ENCODE data around the gene RSU1.

Gene RSU1

GRCh38 chr10:16727666-16728065, 89.6 kb downstream of the RSU1 start:
- Mint-ChIP-seq H3K27me3 (no peaks in the 10 kb centered on the region), H3K9me3 (peaks cover 4% of the 10 kb centered on the region), H3K4me1 (peaks cover 12% of the 10 kb centered on the region), H3K4me3 (no peak overlapping the region), H3K36me3 (peaks cover 43% of the 10 kb centered on the region), H3K27ac (no peak overlapping the region)
- no peak for DNase-seq (ENCODE audit: low spot score in 2 of 2)
- ATAC-seq (ENCODE audit: low read depth): no peak

GRCh38 chr10:16724509-16724908, 92.7 kb downstream of the RSU1 start:
- H3K9me3 Mint-ChIP-seq: peaks cover 6% of the 10 kb centered on the region
- H3K27me3 Mint-ChIP-seq: no peaks in the 10 kb centered on the region
- ATAC-seq (ENCODE audit: low read depth): no peak
- peaks cover 7% of the 10 kb centered on the region for H3K4me1 Mint-ChIP-seq
- DNase-seq (ENCODE audit: low spot score in 2 of 2): no peak
- no peak overlapping the region for H3K27ac Mint-ChIP-seq
- H3K36me3 Mint-ChIP-seq: peaks cover 47% of the 10 kb centered on the region
- H3K4me3 Mint-ChIP-seq: no peak overlapping the region

- H3K36me3 Mint-ChIP-seq: peaks cover 37% of the 10 kb centered on the region
- no peak overlapping the region for H3K27ac Mint-ChIP-seq
- DNase-seq (ENCODE audit: low spot score in 2 of 2): no peak
- H3K4me1 Mint-ChIP-seq: no peaks in the 10 kb centered on the region
- peaks cover 2% of the 10 kb centered on the region for H3K9me3 Mint-ChIP-seq
- no peak overlapping the region for H3K4me3 Mint-ChIP-seq
- no peaks in the 10 kb centered on the region for H3K27me3 Mint-ChIP-seq
- no peak for ATAC-seq (ENCODE audit: low read depth)
Observed at GRCh38 chr10:16720812-16721211, 96.4 kb downstream of the RSU1 start.

DNA sequence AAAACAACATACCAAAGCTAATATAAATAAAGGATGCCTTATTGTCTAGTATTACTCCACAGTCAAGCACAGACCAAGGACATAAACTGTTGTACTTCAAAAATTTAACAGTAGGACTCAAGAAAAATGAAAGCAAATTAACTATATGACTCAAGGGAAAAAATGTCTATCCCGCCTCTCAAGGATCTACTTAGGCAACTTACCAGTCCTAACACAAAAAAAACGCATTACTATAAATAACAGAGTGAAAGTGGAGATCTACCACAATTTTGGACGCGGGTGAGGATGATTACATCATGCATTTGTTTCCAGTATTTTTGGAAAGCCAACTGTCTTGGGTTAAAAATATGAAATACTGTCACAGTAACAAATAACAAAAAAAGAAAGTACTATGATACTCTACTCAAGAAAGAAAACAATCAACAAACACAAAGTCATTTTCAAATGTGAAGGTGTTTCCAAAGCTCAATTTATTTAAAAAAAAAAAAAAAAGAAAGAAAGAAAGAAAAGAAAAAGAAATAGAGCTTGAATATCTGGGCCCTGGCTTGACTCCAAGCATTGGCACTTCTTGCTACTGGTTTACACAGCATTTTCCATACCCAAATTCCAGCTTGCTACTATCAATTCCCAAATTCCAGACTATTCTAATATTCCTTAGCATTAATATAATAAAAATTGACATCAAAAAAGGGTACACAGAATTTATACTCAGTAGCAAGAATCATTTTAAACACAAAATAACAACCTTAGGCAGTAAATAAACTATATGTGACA, 99.4 kb downstream of the RSU1 start:
- peaks cover 44% of the 10 kb centered on the region for H3K36me3 Mint-ChIP-seq
- no peak overlapping the region for H3K27ac Mint-ChIP-seq
- DNase-seq (ENCODE audit: low spot score in 2 of 2): no peak
- no peaks in the 10 kb centered on the region for H3K27me3 Mint-ChIP-seq
- no peaks in the 10 kb centered on the region for H3K4me1 Mint-ChIP-seq
- H3K4me3 Mint-ChIP-seq: no peak overlapping the region
- ATAC-seq (ENCODE audit: low read depth): no peak
- peaks cover 13% of the 10 kb centered on the region for H3K9me3 Mint-ChIP-seq

- H3K27ac Mint-ChIP-seq: no peak overlapping the region
- DNase-seq (ENCODE audit: low spot score in 2 of 2) (no peak), ATAC-seq (ENCODE audit: low read depth) (no peak)
- H3K4me1 Mint-ChIP-seq: no peaks in the 10 kb centered on the region
- peaks cover 41% of the 10 kb centered on the region for H3K36me3 Mint-ChIP-seq
- H3K27me3 Mint-ChIP-seq: no peaks in the 10 kb centered on the region
- H3K9me3 Mint-ChIP-seq: peaks cover 22% of the 10 kb centered on the region
- H3K4me3 Mint-ChIP-seq: no peak overlapping the region
Observed at GRCh38 chr10:16716051-16716450, 101.2 kb downstream of the RSU1 start.

DNA sequence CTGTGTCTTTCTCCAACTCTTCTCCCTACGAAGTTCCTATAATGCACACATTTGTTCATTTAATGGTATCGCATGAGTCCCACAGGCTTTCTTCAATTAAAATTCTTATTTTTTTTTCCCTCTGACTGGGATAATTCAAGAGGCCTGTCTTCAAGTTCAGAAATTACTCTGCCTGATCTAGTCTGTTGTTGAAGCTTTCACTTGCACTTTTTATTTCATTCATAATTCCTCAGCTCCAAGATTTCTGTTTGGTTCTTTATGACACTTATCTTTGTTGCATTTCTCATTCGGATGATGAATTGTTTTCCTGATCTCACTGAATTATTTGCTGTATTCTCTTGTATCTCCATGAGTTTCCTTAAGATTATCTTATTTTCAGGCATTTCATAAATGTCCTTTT, 103.9 kb downstream of the RSU1 start:
- no peaks in the 10 kb centered on the region for H3K4me1 Mint-ChIP-seq
- no peak for DNase-seq (ENCODE audit: low spot score in 2 of 2)
- no peak overlapping the region for H3K4me3 Mint-ChIP-seq
- peaks cover 32% of the 10 kb centered on the region for H3K36me3 Mint-ChIP-seq
- H3K27me3 Mint-ChIP-seq: no peaks in the 10 kb centered on the region
- no peak overlapping the region for H3K27ac Mint-ChIP-seq
- ATAC-seq (ENCODE audit: low read depth): no peak
- H3K9me3 Mint-ChIP-seq: peaks cover 24% of the 10 kb centered on the region

- H3K4me1 Mint-ChIP-seq: no peaks in the 10 kb centered on the region
- H3K27me3 Mint-ChIP-seq: no peaks in the 10 kb centered on the region
- no peak overlapping the region for H3K27ac Mint-ChIP-seq
- DNase-seq (ENCODE audit: low spot score in 2 of 2): no peak
- peaks cover 32% of the 10 kb centered on the region for H3K36me3 Mint-ChIP-seq
- no peak overlapping the region for H3K4me3 Mint-ChIP-seq
- no peak for ATAC-seq (ENCODE audit: low read depth)
- H3K9me3 Mint-ChIP-seq: peaks cover 24% of the 10 kb centered on the region
Observed at GRCh38 chr10:16712883-16713282, 104.3 kb downstream of the RSU1 start.

DNA sequence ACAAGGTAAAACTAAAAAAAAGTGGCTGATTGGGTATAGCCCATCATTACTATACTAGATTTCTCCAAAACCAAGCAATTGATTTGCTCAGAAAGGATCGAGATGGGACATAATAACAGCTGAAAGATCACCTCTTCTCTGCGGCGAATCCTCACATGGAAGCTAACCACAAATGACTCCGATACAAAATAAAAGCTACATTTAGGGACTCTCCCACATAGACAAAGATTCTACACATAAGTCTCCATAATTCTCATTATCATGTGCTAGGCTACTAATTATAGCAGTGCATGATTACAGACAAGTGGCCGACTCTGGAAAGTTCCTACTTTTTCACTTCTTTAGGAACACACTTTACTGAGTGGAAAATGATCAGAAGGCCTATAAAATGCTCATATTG, 116.9 kb downstream of the RSU1 start:
- Mint-ChIP-seq H3K36me3 (peaks cover 17% of the 10 kb centered on the region), H3K4me3 (no peak overlapping the region), H3K9me3 (peaks cover 5% of the 10 kb centered on the region), H3K4me1 (no peaks in the 10 kb centered on the region), H3K27me3 (no peaks in the 10 kb centered on the region), H3K27ac (no peak overlapping the region)
- ATAC-seq (ENCODE audit: low read depth) (no peak), DNase-seq (ENCODE audit: low spot score in 2 of 2) (no peak)

DNA sequence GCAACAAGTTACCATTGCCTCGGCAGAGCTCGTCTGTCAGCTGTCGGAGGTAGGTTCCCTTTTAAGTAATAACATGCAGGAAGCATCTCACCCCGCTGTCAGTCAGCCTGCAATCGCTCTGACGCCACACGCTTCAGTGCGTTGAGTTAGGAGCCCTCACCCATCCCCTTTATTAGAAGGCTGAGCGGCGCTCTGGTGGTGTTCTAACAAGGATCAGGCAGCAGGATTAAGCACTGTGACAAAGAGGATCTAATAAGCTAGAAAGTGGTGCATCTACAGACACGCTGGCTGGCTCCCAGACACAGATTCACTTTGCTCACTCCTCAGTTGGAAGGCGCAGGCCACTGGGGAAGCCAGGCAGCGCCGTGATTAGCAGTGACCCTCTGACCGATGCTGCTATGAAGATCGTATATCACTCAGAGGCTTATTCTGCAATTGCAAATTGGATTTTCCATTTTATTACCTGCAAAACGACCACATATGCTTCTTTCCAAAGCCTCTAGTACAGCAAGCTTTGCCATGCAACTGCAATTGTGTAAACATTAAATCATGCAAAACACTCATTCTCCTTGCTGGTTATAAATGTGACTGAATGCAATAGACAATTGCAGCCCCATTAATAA, 117.7 kb downstream of the RSU1 start:
- Mint-ChIP-seq H3K27me3 (no peaks in the 10 kb centered on the region), H3K4me3 (no peak overlapping the region)
- ATAC-seq (ENCODE audit: low read depth): no peak

GRCh38 chr10:16698461-16698860, 118.8 kb downstream of the RSU1 start:
- H3K27me3 Mint-ChIP-seq: no peaks in the 10 kb centered on the region
- ATAC-seq (ENCODE audit: low read depth) (no peak), DNase-seq (ENCODE audit: low spot score in 2 of 2) (no peak)
- H3K4me1 Mint-ChIP-seq: no peaks in the 10 kb centered on the region
- H3K36me3 Mint-ChIP-seq: peaks cover 24% of the 10 kb centered on the region
- H3K9me3 Mint-ChIP-seq: peaks cover 2% of the 10 kb centered on the region
- H3K4me3 Mint-ChIP-seq: no peak overlapping the region
- H3K27ac Mint-ChIP-seq: no peak overlapping the region

More for the DNA sequence above, 117.7 kb downstream of the RSU1 start:
- DNase-seq (ENCODE audit: low spot score in 2 of 2): no peak
- Mint-ChIP-seq H3K9me3 (peaks cover 2% of the 10 kb centered on the region), H3K27ac (no peak overlapping the region), H3K4me1 (no peaks in the 10 kb centered on the region), H3K36me3 (peaks cover 19% of the 10 kb centered on the region)

- H3K27me3 Mint-ChIP-seq: no peaks in the 10 kb centered on the region
Observed at GRCh38 chr10:16690417-16690816, 126.8 kb downstream of the RSU1 start.

DNA sequence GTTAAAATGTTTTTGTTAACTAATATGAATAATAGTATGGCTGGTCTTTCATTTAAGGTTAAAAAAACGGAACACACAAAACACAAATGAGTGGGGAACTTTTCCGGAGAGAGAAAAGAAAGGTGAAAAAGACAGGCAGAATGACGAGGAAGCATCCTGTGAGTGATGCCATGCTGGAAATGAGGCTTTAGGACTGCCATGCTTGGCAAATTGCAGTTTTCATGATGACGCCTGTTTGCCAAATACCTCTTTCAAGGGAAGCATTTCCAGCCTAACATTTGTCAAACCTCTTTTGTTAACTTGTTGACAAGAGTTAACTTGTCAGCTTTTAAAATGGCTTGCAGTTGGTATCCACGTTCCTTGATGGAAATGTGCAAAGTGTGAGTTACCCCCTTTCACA, 127.5 kb downstream of the RSU1 start:
- ATAC-seq (ENCODE audit: low read depth) (no peak), DNase-seq (ENCODE audit: low spot score in 2 of 2) (no peak)
- no peak overlapping the region for H3K4me3 Mint-ChIP-seq
- H3K9me3 Mint-ChIP-seq: no peaks in the 10 kb centered on the region
- H3K27ac Mint-ChIP-seq: no peak overlapping the region
- H3K36me3 Mint-ChIP-seq: peaks cover 21% of the 10 kb centered on the region
- H3K4me1 Mint-ChIP-seq: no peaks in the 10 kb centered on the region
- H3K27me3 Mint-ChIP-seq: no peaks in the 10 kb centered on the region

More at GRCh38 chr10:16690417-16690816, 126.8 kb downstream of the RSU1 start:
- no peaks in the 10 kb centered on the region for H3K9me3 Mint-ChIP-seq
- H3K36me3 Mint-ChIP-seq: peaks cover 25% of the 10 kb centered on the region
- H3K4me1 Mint-ChIP-seq: no peaks in the 10 kb centered on the region
- no peak overlapping the region for H3K27ac Mint-ChIP-seq
- DNase-seq (ENCODE audit: low spot score in 2 of 2) (no peak), ATAC-seq (ENCODE audit: low read depth) (no peak)
- no peak overlapping the region for H3K4me3 Mint-ChIP-seq

GRCh38 chr10:16689227-16689626, 128.0 kb downstream of the RSU1 start:
- no peaks in the 10 kb centered on the region for H3K27me3 Mint-ChIP-seq
- no peak overlapping the region for H3K27ac Mint-ChIP-seq
- H3K4me3 Mint-ChIP-seq: no peak overlapping the region
- DNase-seq (ENCODE audit: low spot score in 2 of 2): no peak
- H3K4me1 Mint-ChIP-seq: no peaks in the 10 kb centered on the region
- H3K36me3 Mint-ChIP-seq: peaks cover 23% of the 10 kb centered on the region
- no peak for ATAC-seq (ENCODE audit: low read depth)
- H3K9me3 Mint-ChIP-seq: no peaks in the 10 kb centered on the region

DNA sequence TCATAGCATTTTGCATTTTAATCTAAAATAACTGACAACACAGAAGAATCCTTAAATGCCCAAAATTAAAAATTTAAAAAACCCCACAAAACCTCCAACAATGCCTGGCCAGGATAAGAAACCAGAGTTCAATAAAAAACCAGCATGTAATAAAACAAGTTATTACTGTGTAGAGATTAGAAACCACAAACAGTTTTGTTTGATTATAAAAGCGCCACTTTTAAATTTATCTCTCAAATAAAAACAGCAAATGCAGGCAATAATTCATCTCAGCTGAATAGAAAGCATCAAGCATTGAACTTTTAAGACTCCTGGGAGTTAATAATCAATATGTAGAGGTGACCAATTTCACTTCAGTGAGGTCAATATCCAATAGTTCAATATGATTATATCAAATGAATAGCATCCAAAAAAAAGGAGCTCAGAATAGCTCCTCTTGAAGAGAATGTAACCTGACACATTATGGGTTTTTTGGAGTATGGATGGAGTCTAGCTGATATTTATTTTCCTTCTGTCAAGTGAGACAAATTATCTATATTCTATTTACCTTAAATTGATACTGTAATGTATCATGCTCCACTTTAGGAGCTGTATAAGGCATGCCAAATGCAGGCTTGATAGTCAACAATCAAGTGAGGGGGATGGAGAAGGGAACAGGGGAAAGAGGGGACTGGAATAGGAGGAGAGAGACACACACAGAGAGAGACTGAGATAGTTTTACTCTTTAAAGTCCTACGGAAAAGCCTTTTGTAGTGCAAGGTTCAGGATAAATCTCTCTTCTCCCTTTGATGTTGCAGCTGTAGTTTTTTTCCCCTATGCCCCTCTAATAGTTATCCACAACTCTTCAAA, 130.9 kb downstream of the RSU1 start:
- H3K27me3 Mint-ChIP-seq: no peaks in the 10 kb centered on the region
- peaks cover 27% of the 10 kb centered on the region for H3K36me3 Mint-ChIP-seq
- ATAC-seq (ENCODE audit: low read depth) (no peak), DNase-seq (ENCODE audit: low spot score in 2 of 2) (no peak)
- no peaks in the 10 kb centered on the region for H3K4me1 Mint-ChIP-seq
- H3K4me3 Mint-ChIP-seq: no peak overlapping the region
- no peak overlapping the region for H3K27ac Mint-ChIP-seq
- H3K9me3 Mint-ChIP-seq: no peaks in the 10 kb centered on the region
